Measurements from ENCODE around the gene CDC37.

The CDC37 gene

DNA sequence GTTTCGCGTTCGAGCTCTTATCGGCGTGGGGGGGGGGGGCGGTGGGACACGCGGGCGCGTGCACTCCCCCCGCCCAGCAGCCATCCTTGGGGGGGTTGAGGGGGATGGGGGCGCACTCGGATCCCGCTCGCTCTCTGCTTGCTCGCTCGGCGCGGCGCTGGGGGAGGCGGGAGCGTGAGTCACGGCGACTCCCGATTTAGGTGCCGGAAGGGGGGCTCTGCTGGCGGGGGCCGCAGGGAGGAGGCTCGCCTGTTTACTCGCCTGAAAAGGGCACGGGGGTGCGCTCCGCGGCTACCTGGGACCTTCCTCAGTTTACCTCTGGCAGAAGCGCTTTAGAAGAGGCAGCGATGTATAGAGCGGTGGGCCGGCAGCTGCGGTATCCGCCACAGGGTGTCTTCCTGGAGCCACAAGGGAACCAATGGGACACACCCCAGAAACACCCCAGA, 15.9 kb upstream of the CDC37 start:
- TF ChIP-seq ZNF274 (IDR thresholded peaks at IDR 0.05; ENCODE audit: low read depth, low read length) (no peak), SUZ12 (IDR thresholded peaks at IDR 0.05; ENCODE audit: extremely low read depth, insufficient read depth, insufficient read length) (no peak), YY1 (IDR thresholded peaks at IDR 0.05; ENCODE audit: insufficient read depth, insufficient read length) (no peak)

DNA sequence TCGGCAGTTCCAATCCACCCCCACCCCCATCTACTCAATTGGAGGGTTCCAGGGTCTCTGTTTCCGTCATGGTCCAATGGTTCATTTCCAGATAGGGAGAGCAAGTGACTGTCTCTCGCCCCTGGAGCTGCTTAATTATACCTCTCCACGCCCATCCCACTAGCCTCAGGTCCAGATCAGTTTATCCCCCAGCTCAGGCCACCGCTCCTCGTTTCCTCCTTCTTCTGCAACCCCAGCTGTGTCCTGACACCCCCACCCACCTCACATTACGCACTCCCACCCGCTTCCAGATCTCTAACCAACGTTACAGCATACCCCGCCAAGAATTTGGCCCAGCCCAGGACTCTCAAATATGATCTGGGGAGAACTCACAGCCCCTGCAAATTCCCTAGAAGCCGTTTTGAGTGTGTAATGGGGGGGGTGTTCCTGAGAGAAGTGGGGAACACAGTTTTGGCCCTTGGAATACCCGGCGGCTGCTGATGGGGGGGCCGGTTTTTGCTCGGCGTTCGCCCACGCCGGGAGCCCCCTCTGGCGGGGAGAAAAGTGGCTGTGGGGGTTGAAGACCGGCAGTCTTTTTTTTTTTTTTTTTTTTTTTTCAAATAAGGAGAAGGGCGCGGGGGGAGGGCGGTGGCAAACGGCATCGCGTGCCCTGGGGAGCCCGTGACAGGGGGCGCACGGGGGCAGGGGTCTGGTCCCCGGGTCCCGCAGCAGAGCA, 15.3 kb upstream of the CDC37 start:
- DNase-seq (ENCODE audit: low read depth, low spot score) = no peak
- Histone ChIP-seq H3K36me3 (ENCODE audit: insufficient read depth, insufficient read length, low read length) (no peaks in the 10 kb centered on the region), H3K4me1 (ENCODE audit: insufficient read depth, insufficient read length) (peaks cover 26% of the 10 kb centered on the region), H3K9me3 (ENCODE audit: insufficient read depth, low read length) (no peaks in the 10 kb centered on the region), H3K9ac (ENCODE audit: insufficient read length, low read depth) (peak overlapping the region; percentile 75), H3K27me3 (ENCODE audit: insufficient read depth, insufficient read length) (peaks cover 22% of the 10 kb centered on the region), H3K4me3 (ENCODE audit: insufficient read length, low read depth) (peak overlapping the region; percentile 27)
- TF ChIP-seq SUZ12 (IDR thresholded peaks at IDR 0.05; ENCODE audit: extremely low read depth, insufficient read depth, insufficient read length) (no peak), ZNF274 (IDR thresholded peaks at IDR 0.05; ENCODE audit: low read depth, low read length) (no peak), YY1 (IDR thresholded peaks at IDR 0.05; ENCODE audit: insufficient read depth, insufficient read length) (no peak)

More for the DNA sequence above, 15.9 kb upstream of the CDC37 start:
- H3K4me3 ChIP-seq (ENCODE audit: insufficient read length, low read depth) = peak overlapping the region; percentile 90
- no peaks in the 10 kb centered on the region for H3K36me3 ChIP-seq (ENCODE audit: insufficient read depth, insufficient read length, low read length)
- H3K4me1 ChIP-seq (ENCODE audit: insufficient read depth, insufficient read length) = peaks cover 28% of the 10 kb centered on the region
- no peaks in the 10 kb centered on the region for H3K9me3 ChIP-seq (ENCODE audit: insufficient read depth, low read length)
- peak overlapping the region; percentile 85 for H3K9ac ChIP-seq (ENCODE audit: insufficient read length, low read depth)
- H3K27me3 ChIP-seq (ENCODE audit: insufficient read depth, insufficient read length) = peaks cover 27% of the 10 kb centered on the region
- no peak for DNase-seq (ENCODE audit: low read depth, low spot score)

DNA sequence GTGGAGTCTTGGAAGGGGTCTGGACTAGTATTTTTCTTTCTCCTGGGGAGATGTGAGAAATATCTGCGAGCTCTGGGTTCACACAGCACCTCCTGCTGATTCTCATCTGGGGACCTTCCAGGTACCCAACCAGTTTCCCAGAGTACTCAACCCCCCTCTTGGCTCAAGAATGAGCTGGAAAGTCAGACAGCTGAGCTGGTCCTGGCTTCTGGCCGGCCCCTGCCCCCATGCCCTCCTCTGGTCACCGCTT, 14.8 kb upstream of the CDC37 start:
- Histone ChIP-seq H3K4me3 (ENCODE audit: insufficient read length, low read depth) (peak overlapping the region; percentile 27), H3K27me3 (ENCODE audit: insufficient read depth, insufficient read length) (peaks cover 18% of the 10 kb centered on the region)
- TF ChIP-seq ZNF274 (IDR thresholded peaks at IDR 0.05; ENCODE audit: low read depth, low read length) (no peak), YY1 (IDR thresholded peaks at IDR 0.05; ENCODE audit: insufficient read depth, insufficient read length) (no peak), SUZ12 (IDR thresholded peaks at IDR 0.05; ENCODE audit: extremely low read depth, insufficient read depth, insufficient read length) (no peak)

DNA sequence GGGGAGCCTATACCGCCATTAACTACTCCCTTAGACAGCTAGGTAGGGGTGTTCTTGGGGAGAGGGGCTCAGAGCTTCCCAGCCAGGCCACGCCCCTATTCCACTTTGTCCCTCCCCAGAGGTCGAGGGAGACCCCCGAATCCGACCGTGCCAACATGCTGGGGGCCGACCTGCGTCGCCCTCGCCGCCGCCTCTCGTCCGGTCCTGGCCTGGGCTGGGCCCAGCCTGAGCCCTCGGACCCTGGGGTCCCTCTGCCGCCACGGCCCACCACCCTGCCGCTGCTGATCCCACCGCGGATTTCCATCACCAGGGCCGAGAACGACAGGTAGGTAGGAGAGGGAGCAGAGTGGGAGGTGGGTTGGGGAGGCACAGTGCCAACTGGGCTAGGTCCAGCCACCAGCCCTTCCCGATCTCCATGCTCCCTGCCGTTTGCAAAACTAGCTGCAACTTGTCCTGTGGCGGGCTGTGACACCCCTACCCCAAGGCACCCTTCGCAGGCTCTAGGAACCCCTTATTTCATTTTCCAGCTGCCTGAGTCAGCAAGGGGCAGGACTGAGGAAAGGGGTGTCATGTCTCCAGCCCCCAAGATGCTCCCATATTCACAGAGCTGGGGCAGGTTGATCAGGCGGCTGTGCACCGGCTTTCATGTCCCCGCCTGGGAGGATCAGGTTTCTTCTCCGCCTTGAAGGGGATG, 14.3 kb upstream of the CDC37 start:
- no peak for DNase-seq (ENCODE audit: low read depth, low spot score)

More for the DNA sequence above, 14.8 kb upstream of the CDC37 start:
- peaks cover 26% of the 10 kb centered on the region for H3K4me1 ChIP-seq (ENCODE audit: insufficient read depth, insufficient read length)
- H3K9me3 ChIP-seq (ENCODE audit: insufficient read depth, low read length) = no peaks in the 10 kb centered on the region
- H3K9ac ChIP-seq (ENCODE audit: insufficient read length, low read depth) = peak overlapping the region; percentile 75
- no peaks in the 10 kb centered on the region for H3K36me3 ChIP-seq (ENCODE audit: insufficient read depth, insufficient read length, low read length)
- DNase-seq (ENCODE audit: low read depth, low spot score) = no peak

DNA sequence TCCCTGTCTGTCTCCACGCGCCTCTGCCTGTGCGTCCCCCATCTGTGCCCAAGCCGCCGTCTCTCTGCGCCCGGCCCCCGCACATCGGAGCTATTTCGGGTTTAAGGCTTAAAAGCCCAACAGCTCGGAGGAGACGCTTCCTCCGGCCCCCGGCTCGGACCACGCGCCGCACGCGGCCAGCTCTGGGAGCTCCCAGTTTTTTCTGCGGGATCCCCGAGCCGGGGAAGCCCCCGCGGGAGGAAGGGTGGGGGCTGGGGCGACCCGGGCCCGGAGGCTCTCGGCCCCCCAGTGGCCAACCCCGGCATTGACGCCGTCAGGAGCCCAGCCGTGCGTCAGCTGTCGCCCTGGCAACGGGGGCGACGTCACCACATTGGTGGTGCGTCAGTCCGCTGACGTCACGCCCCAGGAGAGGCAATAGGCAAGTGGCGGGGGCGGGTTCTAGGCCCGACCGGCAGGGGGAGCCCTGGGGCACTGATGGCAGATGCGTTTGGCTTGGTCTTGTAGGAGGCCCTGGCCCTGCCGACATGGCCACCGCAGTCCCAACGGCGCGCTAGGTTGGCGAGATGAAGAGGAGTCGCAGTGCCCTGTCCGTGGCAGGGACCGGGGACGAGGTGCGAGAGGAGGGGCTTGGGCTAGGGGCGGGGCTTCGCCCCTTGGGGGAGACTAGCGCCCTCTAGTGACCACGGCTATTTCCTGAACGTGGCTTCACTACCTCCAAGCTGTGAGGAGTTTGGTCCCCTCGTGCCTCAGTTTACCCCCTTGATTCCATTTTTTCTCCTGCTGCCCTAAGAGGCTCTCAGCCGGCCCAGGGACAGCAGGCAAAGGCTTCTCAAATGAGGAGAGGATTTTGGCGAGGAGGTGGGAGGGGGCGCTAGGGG, 13.3 kb upstream of the CDC37 start:
- peak; percentile 80 for DNase-seq (ENCODE audit: low read depth, low spot score)
- H3K9ac ChIP-seq (ENCODE audit: insufficient read length, low read depth) = peak overlapping the region; percentile 87
- no peak for TF ChIP-seq SUZ12 (IDR thresholded peaks at IDR 0.05; ENCODE audit: extremely low read depth, insufficient read depth, insufficient read length)
- no peak for TF ChIP-seq YY1 (IDR thresholded peaks at IDR 0.05; ENCODE audit: insufficient read depth, insufficient read length)
- TF ChIP-seq ZNF274 (IDR thresholded peaks at IDR 0.05; ENCODE audit: low read depth, low read length) = no peak
- no peaks in the 10 kb centered on the region for H3K36me3 ChIP-seq (ENCODE audit: insufficient read depth, insufficient read length, low read length)
- H3K4me1 ChIP-seq (ENCODE audit: insufficient read depth, insufficient read length) = peaks cover 19% of the 10 kb centered on the region
- H3K4me3 ChIP-seq (ENCODE audit: insufficient read length, low read depth) = peak overlapping the region; percentile 60
- H3K9me3 ChIP-seq (ENCODE audit: insufficient read depth, low read length) = no peaks in the 10 kb centered on the region
- peaks cover 9% of the 10 kb centered on the region for H3K27me3 ChIP-seq (ENCODE audit: insufficient read depth, insufficient read length)

More for the DNA sequence above, 14.3 kb upstream of the CDC37 start:
- Histone ChIP-seq H3K4me3 (ENCODE audit: insufficient read length, low read depth) (peak overlapping the region; percentile 27), H3K4me1 (ENCODE audit: insufficient read depth, insufficient read length) (peaks cover 26% of the 10 kb centered on the region), H3K27me3 (ENCODE audit: insufficient read depth, insufficient read length) (peaks cover 18% of the 10 kb centered on the region), H3K36me3 (ENCODE audit: insufficient read depth, insufficient read length, low read length) (no peaks in the 10 kb centered on the region), H3K9ac (ENCODE audit: insufficient read length, low read depth) (peak overlapping the region; percentile 75), H3K9me3 (ENCODE audit: insufficient read depth, low read length) (no peaks in the 10 kb centered on the region)
- no peak for TF ChIP-seq SUZ12 (IDR thresholded peaks at IDR 0.05; ENCODE audit: extremely low read depth, insufficient read depth, insufficient read length)
- no peak for TF ChIP-seq YY1 (IDR thresholded peaks at IDR 0.05; ENCODE audit: insufficient read depth, insufficient read length)
- no peak for TF ChIP-seq ZNF274 (IDR thresholded peaks at IDR 0.05; ENCODE audit: low read depth, low read length)

DNA sequence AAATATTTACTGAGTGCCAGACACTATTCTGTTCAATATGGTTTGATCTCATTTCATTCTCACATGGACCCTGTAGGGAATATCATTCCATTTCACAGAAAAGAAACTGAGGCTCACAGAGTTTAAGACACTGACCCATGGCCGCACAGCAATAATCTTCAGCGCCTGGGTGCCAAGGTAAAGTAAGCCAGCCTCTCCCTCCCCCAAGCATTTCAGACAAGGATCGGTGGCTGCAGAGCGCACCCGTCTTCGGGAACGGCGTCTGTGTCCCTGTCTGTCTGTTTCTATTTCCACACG, 12.7 kb upstream of the CDC37 start:
- Histone ChIP-seq H3K27me3 (ENCODE audit: insufficient read depth, insufficient read length) (peaks cover 4% of the 10 kb centered on the region), H3K4me1 (ENCODE audit: insufficient read depth, insufficient read length) (peaks cover 14% of the 10 kb centered on the region), H3K36me3 (ENCODE audit: insufficient read depth, insufficient read length, low read length) (no peaks in the 10 kb centered on the region), H3K4me3 (ENCODE audit: insufficient read length, low read depth) (peak overlapping the region; percentile 60), H3K9me3 (ENCODE audit: insufficient read depth, low read length) (no peaks in the 10 kb centered on the region), H3K9ac (ENCODE audit: insufficient read length, low read depth) (peak overlapping the region; percentile 87)
- no peak for DNase-seq (ENCODE audit: low read depth, low spot score)
- TF ChIP-seq YY1 (IDR thresholded peaks at IDR 0.05; ENCODE audit: insufficient read depth, insufficient read length) = no peak
- TF ChIP-seq SUZ12 (IDR thresholded peaks at IDR 0.05; ENCODE audit: extremely low read depth, insufficient read depth, insufficient read length) = no peak
- TF ChIP-seq ZNF274 (IDR thresholded peaks at IDR 0.05; ENCODE audit: low read depth, low read length) = no peak

All from NT2/D1 (cell line).